ENCODE data around the gene CASP8. TPM values are rescaled to one million over a fixed set of nuclear protein-coding genes. Genes with fewer than 3 reads are reported as not detected.
"Not testable (repeated sequence)": the region's sequence is repeated elsewhere in the genome, so short reads cannot be mapped to it uniquely, and the experiment has no call there.

CASP8 gene
- total and polyA plus RNA-seq, 8 donors = 6.4 to 32.3 (median 10.7) TPM

GRCh38 chr2:201275990-201276389 is 15.7 kb downstream of the CASP8 start:
- H3K27ac ChIP-seq = no peak overlapping the region
- H3K4me1 ChIP-seq = peaks cover 0 to 11% (median 0%) of the 10 kb centered on the region in 4 donors
- no peaks in the 10 kb centered on the region for H3K9me3 ChIP-seq
- peaks cover 22 to 88% (median 87%) of the 10 kb centered on the region in 4 donors for H3K36me3 ChIP-seq
- no peak overlapping the region for H3K4me3 ChIP-seq
- H3K27me3 ChIP-seq = no peaks in the 10 kb centered on the region
- DNase-seq = no peak
- TF ChIP-seq POLR2AphosphoS5 (IDR thresholded peaks at IDR 0.05) = no peak
- intact Hi-C loops (cut with DNase I; ENCODE audit: low total_unique reads) = no loop called here
- WGBS, 5 donors = 61 to 78% (median 73%) methylated on average over 5 of the region's 5 CpGs

GRCh38 chr2:201276511-201276910 is 16.2 kb downstream of the CASP8 start:
- Histone ChIP-seq H3K27ac (no peak overlapping the region), H3K4me3 (no peak overlapping the region), H3K27me3 (no peaks in the 10 kb centered on the region), H3K4me1 (peaks cover 0 to 11% (median 0%) of the 10 kb centered on the region in 4 donors), H3K9me3 (no peaks in the 10 kb centered on the region), H3K36me3 (peaks cover 22 to 87% (median 83%) of the 10 kb centered on the region in 4 donors)
- TF ChIP-seq CTCF (IDR thresholded peaks at IDR 0.05) = no peak
- no peak for TF ChIP-seq POLR2A (IDR thresholded peaks at IDR 0.05)
- no peak for TF ChIP-seq EP300 (IDR thresholded peaks at IDR 0.05)
- TF ChIP-seq POLR2AphosphoS5 (IDR thresholded peaks at IDR 0.05) = no peak
- WGBS, 5 donors = 87 to 90% (median 89%) methylated on average over 6 of the region's 6 CpGs
- DNase-seq = no peak
- intact Hi-C loops (cut with DNase I; ENCODE audit: low total_unique reads) = no loop called here

- 76 to 93% (median 91%) methylated on average over 1 of the region's 1 CpG for WGBS, 5 donors
- intact Hi-C loops (cut with DNase I; ENCODE audit: low total_unique reads) = no loop called here
- no peak overlapping the region for H3K4me3 ChIP-seq
- TF ChIP-seq POLR2AphosphoS5 (IDR thresholded peaks at IDR 0.05) (no peak), CTCF (IDR thresholded peaks at IDR 0.05) (no peak), POLR2A (IDR thresholded peaks at IDR 0.05) (no peak), EP300 (IDR thresholded peaks at IDR 0.05) (no peak)
- no peaks in the 10 kb centered on the region for H3K9me3 ChIP-seq
- H3K27ac ChIP-seq = no peak overlapping the region
- H3K27me3 ChIP-seq = no peaks in the 10 kb centered on the region
- H3K4me1 ChIP-seq = peaks cover 0 to 11% (median 0%) of the 10 kb centered on the region in 4 donors
- peaks cover 17 to 65% (median 57%) of the 10 kb centered on the region in 4 donors for H3K36me3 ChIP-seq
- no peak for DNase-seq
Observed at GRCh38 chr2:201279079-201279478, 18.7 kb downstream of the CASP8 start.

GRCh38 chr2:201280191-201281040 is 20.1 kb downstream of the CASP8 start:
- TF ChIP-seq EP300 (IDR thresholded peaks at IDR 0.05) (no peak), POLR2AphosphoS5 (IDR thresholded peaks at IDR 0.05) (no peak)
- H3K27ac ChIP-seq = no peak overlapping the region
- H3K4me1 ChIP-seq = peaks cover 0 to 11% (median 0%) of the 10 kb centered on the region in 4 donors
- 84 to 97% (median 91%) methylated on average over 3 of the region's 3 CpGs for WGBS, 5 donors
- H3K9me3 ChIP-seq = no peaks in the 10 kb centered on the region
- H3K36me3 ChIP-seq = peaks cover 17 to 60% (median 52%) of the 10 kb centered on the region in 4 donors
- DNase-seq = no peak
- intact Hi-C loops (cut with DNase I; ENCODE audit: low total_unique reads) = no loop called here
- H3K27me3 ChIP-seq = no peaks in the 10 kb centered on the region
- H3K4me3 ChIP-seq = no peak overlapping the region

GRCh38 chr2:201285499-201285898 is 25.2 kb downstream of the CASP8 start:
- H3K27ac ChIP-seq = no peak overlapping the region
- H3K4me3 ChIP-seq = no peak overlapping the region
- H3K36me3 ChIP-seq = peaks cover 30 to 69% (median 59%) of the 10 kb centered on the region in 4 donors
- WGBS, 5 donors = 96 to 100% (median 100%) methylated on average over 1 of the region's 1 CpG
- peaks cover 0 to 5% (median 2%) of the 10 kb centered on the region in 4 donors for H3K9me3 ChIP-seq
- peaks cover 0 to 6% (median 0%) of the 10 kb centered on the region in 4 donors for H3K4me1 ChIP-seq
- intact Hi-C loops (cut with DNase I; ENCODE audit: low total_unique reads) = no loop called here
- H3K27me3 ChIP-seq = no peaks in the 10 kb centered on the region
- DNase-seq = no peak
- TF ChIP-seq POLR2AphosphoS5 (IDR thresholded peaks at IDR 0.05) = no peak
- TF ChIP-seq CTCF (IDR thresholded peaks at IDR 0.05) = no peak
- no peak for TF ChIP-seq POLR2A (IDR thresholded peaks at IDR 0.05)
- TF ChIP-seq EP300 (IDR thresholded peaks at IDR 0.05) = no peak

- WGBS, 5 donors = 81 to 96% (median 91%) methylated on average over 15 of the region's 15 CpGs
- intact Hi-C loops (cut with DNase I; ENCODE audit: low total_unique reads); DNase-seq; H3K27me3 ChIP-seq; H3K4me1 ChIP-seq; H3K27ac ChIP-seq; H3K4me3 ChIP-seq: not testable (repeated sequence)
- peaks cover 0 to 29% (median 8%) of the 10 kb centered on the region in 4 donors for H3K9me3 ChIP-seq
- H3K36me3 ChIP-seq = peaks cover 20 to 54% (median 54%) of the 10 kb centered on the region in 4 donors
Observed at GRCh38 chr2:201290457-201291148, 30.3 kb downstream of the CASP8 start.

Measured in stomach (tissue), 9 donors.